Brain pericyte (primary cell): Measurements from ENCODE around the gene TMF1.

ENCODE experiments used
- DNase-seq: peaks from one replicate; pipeline ENCODE4 v3.0.0-alpha.2; 2012; ENCODE audit warnings: low read depth, low spot score

The TMF1 gene

GRCh38 chr3:69051756-69052471 lies at the start of gene TMF1:
Gene TMF1 (minus strand): TSS chr3:69052333. CDS start chr3:69052086, 247 bp downstream.
- DNase-seq, result peak; percentile 95

- no peak for DNase-seq
Measured at GRCh38 chr3:69099576-69099975, 47.4 kb upstream of the TMF1 start.

GRCh38 chr3:69097407-69098086 lies 45.4 kb upstream of the TMF1 start:
- DNase-seq, result no peak

- no peak for DNase-seq
Measured at GRCh38 chr3:69096299-69096698, 44.2 kb upstream of the TMF1 start.

GRCh38 chr3:69095636-69096035 lies 43.5 kb upstream of the TMF1 start:
- no peak for DNase-seq

- no peak for DNase-seq
Measured at GRCh38 chr3:69094467-69095205, 42.5 kb upstream of the TMF1 start.

GRCh38 chr3:69092030-69092516 lies 39.9 kb upstream of the TMF1 start:
- no peak for DNase-seq

GRCh38 chr3:69091389-69092029 lies 39.4 kb upstream of the TMF1 start:
- DNase-seq, result no peak

- no peak for DNase-seq
Measured at GRCh38 chr3:69090021-69090420, 37.9 kb upstream of the TMF1 start.

- DNase-seq, result no peak
Measured at GRCh38 chr3:69088063-69088462, 35.9 kb upstream of the TMF1 start.

- no peak for DNase-seq
Measured at GRCh38 chr3:69087030-69087791, 35.1 kb upstream of the TMF1 start.

- no peak for DNase-seq
Measured at GRCh38 chr3:69085833-69086722, 33.9 kb upstream of the TMF1 start.

- DNase-seq, result no peak
Measured at GRCh38 chr3:69085168-69085832, 33.2 kb upstream of the TMF1 start.

- peak; percentile 69 for DNase-seq
Measured at GRCh38 chr3:69084326-69085167, 32.4 kb upstream of the TMF1 start, which contains the start of gene ARL6IP5. Gene ARL6IP5 (plus strand): TSS chr3:69084937. CDS start chr3:69085048, 111 bp downstream.

- no peak for DNase-seq
Measured at GRCh38 chr3:69082805-69083204, 30.7 kb upstream of the TMF1 start.

- no peak for DNase-seq
Measured at GRCh38 chr3:69082361-69082760, 30.2 kb upstream of the TMF1 start.

- DNase-seq, result no peak
Measured at GRCh38 chr3:69081583-69082262, 29.6 kb upstream of the TMF1 start.
